SK-N-MC (cell line): Measurements from ENCODE around the gene EFCAB8.

ENCODE experiments used
- EZH2 ChIP-seq: fragments of 200-600 bp; sonication (generic); IDR thresholded peaks from one replicate; pipeline ENCODE4 v1.6.1; 2017; ENCODE audit warnings: antibody characterized with exemption
- POLR2AphosphoS5 ChIP-seq: IDR thresholded peaks from 2 replicates; pipeline ENCODE4 v1.6.1; 2012; ENCODE audit warnings: mild to moderate bottlenecking, low read depth, low read length, borderline replicate concordance

GRCh38 chr20:32987044-32987825, 128.5 kb downstream of the EFCAB8 start:
- TF ChIP-seq POLR2AphosphoS5 (no peak), EZH2 (no peak)
